Esophagus squamous epithelium (tissue), 5 donors: ENCODE measurements around the gene TYRO3. TPM values are rescaled to one million over a fixed set of nuclear protein-coding genes. Genes with fewer than 3 reads are reported as not detected.
A peak's percentile ranks its signal among the peaks of the same experiment; 100 is the strongest.

Experiments
- DNase-seq: peaks from one replicate; lab custom pipeline; 2025; lab: John Stamatoyannopoulos, UW
- H3K27ac ChIP-seq, 4 donors: fragments of 200-600 bp; sonication (generic); one replicate each; pipeline ENCODE4 v1.5.1; 2016 to 2019; ENCODE audit warnings: mild to moderate bottlenecking in 1 of 4
- H3K27me3 ChIP-seq, 4 donors: fragments of 200-600 bp; sonication (generic); 1 replicate in 3 of 4; 2 replicates in 1 of 4; pipeline versions ENCODE4 v1.5.1 to v1.6.0; 2017 to 2021; ENCODE audit warnings: antibody characterized with exemption in 1 of 4
- H3K36me3 ChIP-seq, 3 donors: fragments of 200-600 bp; sonication (generic); one replicate each; pipeline ENCODE4 v1.5.1; 2016 to 2019
- H3K4me1 ChIP-seq, 3 donors: fragments of 200-600 bp; sonication (generic); one replicate each; pipeline ENCODE4 v1.5.1; 2017 to 2019
- H3K4me3 ChIP-seq, 4 donors: fragments of 200-600 bp; sonication (generic); 1 replicate in 3 of 4; 2 replicates in 1 of 4; pipeline ENCODE4 v1.5.1; 2016 to 2019; ENCODE audit warnings: mild to moderate bottlenecking in 2 of 4, moderate library complexity in 1 of 4
- H3K9me3 ChIP-seq, 3 donors: fragments of 200-600 bp; sonication (generic); one replicate each; pipeline ENCODE4 v1.5.1; 2016 to 2019
- CTCF ChIP-seq, 6 experiments: fragments of 450-650 bp in 4 of 6; fragments of 200-600 bp in 2 of 6; sonication (generic) in 2 of 6; IDR thresholded peaks; one replicate each; pipeline ENCODE4 v1.5.1; 2016 to 2019; ENCODE audit warnings: antibody characterized with exemption in 6 of 6, mild to moderate bottlenecking in 4 of 6, moderate library complexity in 4 of 6
- POLR2A ChIP-seq, 4 donors: fragments of 450-650 bp; IDR thresholded peaks; one replicate each; pipeline ENCODE4 v1.6.1; 2017; ENCODE audit warnings: antibody characterized with exemption in 4 of 4, mild to moderate bottlenecking in 4 of 4, moderate library complexity in 3 of 4
- WGBS, 2 donors: methylation state at CpG; one replicate each; pipeline ENCODE4 v1.1.5; 2018; 5-methylcytosine and 5-hydroxymethylcytosine counted together
- intact Hi-C: fragments of 100-400 bp; cut with DNase I; formaldehyde crosslinking; loops from one replicate; pipeline ENCODE4 v1.15.0; 2022
- total RNA-seq, 4 donors: library from RNA; depleted of rRNA; stranded (reverse); fragments of >200 nt; gene quantifications; one replicate each; pipeline ENCODE4 v1.1.0, GENCODE V29; 2016
- donor health status: DM: yes; HTN: yes; CAD: no.

TYRO3 gene
- total RNA-seq, 4 donors from 2014 or later: 6.5 to 16.9 (median 11.2) TPM

- Histone ChIP-seq H3K27ac (peak overlapping the region in 3 of 4 donors; percentile 81 to 88 (median 85)), H3K27me3 (no peaks in the 10 kb centered on the region), H3K9me3 (no peaks in the 10 kb centered on the region), H3K4me1 (peaks cover 6 to 25% (median 10%) of the 10 kb centered on the region in 3 donors), H3K4me3 (peak overlapping the region; percentile 68 to 98 (median 90)), H3K36me3 (no peaks in the 10 kb centered on the region)
- intact Hi-C loops: no loop called here
- TF ChIP-seq CTCF (IDR thresholded peaks at IDR 0.05) (no peak), POLR2A (IDR thresholded peaks at IDR 0.05) (no peak)
- 1 to 11% methylated on average over 8 of the region's 8 CpGs for WGBS, 2 donors
- no peak for DNase-seq
These were observed 15.5 kb upstream of the TYRO3 start for GRCh38 chr15:41543521-41543870.

- intact Hi-C loops: no loop called here
- no peak for DNase-seq
- Histone ChIP-seq H3K4me3 (peak overlapping the region; percentile 68 to 98 (median 90)), H3K4me1 (peaks cover 6 to 25% (median 10%) of the 10 kb centered on the region in 3 donors), H3K27me3 (no peaks in the 10 kb centered on the region), H3K9me3 (no peaks in the 10 kb centered on the region), H3K36me3 (no peaks in the 10 kb centered on the region), H3K27ac (peak overlapping the region; percentile 3 to 88 (median 83))
- 59 to 60% methylated on average over 6 to 14 of the region's 15 CpGs for WGBS, 2 donors
- TF ChIP-seq CTCF (IDR thresholded peaks at IDR 0.05) (no peak), POLR2A (IDR thresholded peaks at IDR 0.05) (no peak)
These were observed 14.4 kb upstream of the TYRO3 start for GRCh38 chr15:41544650-41545015.

- Histone ChIP-seq H3K27ac (no peak overlapping the region), H3K9me3 (no peaks in the 10 kb centered on the region), H3K4me3 (no peak overlapping the region), H3K36me3 (no peaks in the 10 kb centered on the region), H3K4me1 (peaks cover 6 to 25% (median 10%) of the 10 kb centered on the region in 3 donors), H3K27me3 (no peaks in the 10 kb centered on the region)
- 83 to 89% methylated on average over 2 to 3 of the region's 3 CpGs for WGBS, 2 donors
- TF ChIP-seq POLR2A (IDR thresholded peaks at IDR 0.05) (no peak), CTCF (IDR thresholded peaks at IDR 0.05) (no peak)
- DNase-seq: no peak
- intact Hi-C loops: no loop called here
These were observed 13.8 kb upstream of the TYRO3 start for GRCh38 chr15:41545218-41545617.

GRCh38 chr15:41546851-41547786, 11.9 kb upstream of the TYRO3 start:
- 61 to 75% methylated on average over 13 of the region's 13 CpGs for WGBS, 2 donors
- H3K27ac ChIP-seq: peak overlapping the region in 2 of 4 donors; percentile 27 to 33
- H3K36me3 ChIP-seq: no peaks in the 10 kb centered on the region
- TF ChIP-seq POLR2A (IDR thresholded peaks at IDR 0.05): no peak
- TF ChIP-seq CTCF (IDR thresholded peaks at IDR 0.05): no peak
- intact Hi-C loops: no loop called here
- DNase-seq: no peak
- no peaks in the 10 kb centered on the region for H3K9me3 ChIP-seq
- H3K4me3 ChIP-seq: no peak overlapping the region
- peaks cover 6 to 25% (median 10%) of the 10 kb centered on the region in 3 donors for H3K4me1 ChIP-seq
- no peaks in the 10 kb centered on the region for H3K27me3 ChIP-seq

GRCh38 chr15:41550066-41550775, 8.8 kb upstream of the TYRO3 start:
- H3K9me3 ChIP-seq: no peaks in the 10 kb centered on the region
- no peak overlapping the region for H3K27ac ChIP-seq
- H3K36me3 ChIP-seq: no peaks in the 10 kb centered on the region
- intact Hi-C loops: no loop called here
- H3K27me3 ChIP-seq: no peaks in the 10 kb centered on the region
- 84 to 85% methylated on average over 9 of the region's 9 CpGs for WGBS, 2 donors
- H3K4me3 ChIP-seq: no peak overlapping the region
- TF ChIP-seq POLR2A (IDR thresholded peaks at IDR 0.05) (no peak), CTCF (IDR thresholded peaks at IDR 0.05) (no peak)
- no peak for DNase-seq
- H3K4me1 ChIP-seq: peaks cover 0 to 6% (median 4%) of the 10 kb centered on the region in 3 donors
